Activated naive CD8-positive, alpha-beta T cell treated with anti-CD3 and anti-CD28 coated beads, Interleukin-2, amount 50 U/mL, for 24 hours (primary cell): ENCODE data around the gene RERE.

Experiments used
- ATAC-seq: fragments of 150-1000 bp; cut with Tn5 transposase; one replicate; pipeline ENCODE4 v1.10.0; 2021
- DNase-seq: peaks from one replicate; pipeline ENCODE4 v3.0.0; 2021
- H3K27ac Mint-ChIP-seq: one replicate; pipeline ENCODE4 v1.8.0; 2021; ENCODE audit warnings: mild to moderate bottlenecking, mixed read lengths
- H3K27me3 Mint-ChIP-seq: one replicate; pipeline ENCODE4 v1.8.0; 2021; ENCODE audit warnings: mixed read lengths
- H3K36me3 Mint-ChIP-seq: one replicate; pipeline ENCODE4 v1.8.0; 2021; ENCODE audit warnings: low read depth, mixed read lengths
- H3K4me1 Mint-ChIP-seq: one replicate; pipeline ENCODE4 v1.8.0; 2021; ENCODE audit warnings: mixed read lengths
- H3K4me3 Mint-ChIP-seq: one replicate; pipeline ENCODE4 v1.8.0; 2021; ENCODE audit warnings: mild to moderate bottlenecking, moderate library complexity, mixed read lengths
- H3K9me3 Mint-ChIP-seq: one replicate; pipeline ENCODE4 v1.8.0; 2021; ENCODE audit warnings: mixed read lengths

Gene RERE

DNA sequence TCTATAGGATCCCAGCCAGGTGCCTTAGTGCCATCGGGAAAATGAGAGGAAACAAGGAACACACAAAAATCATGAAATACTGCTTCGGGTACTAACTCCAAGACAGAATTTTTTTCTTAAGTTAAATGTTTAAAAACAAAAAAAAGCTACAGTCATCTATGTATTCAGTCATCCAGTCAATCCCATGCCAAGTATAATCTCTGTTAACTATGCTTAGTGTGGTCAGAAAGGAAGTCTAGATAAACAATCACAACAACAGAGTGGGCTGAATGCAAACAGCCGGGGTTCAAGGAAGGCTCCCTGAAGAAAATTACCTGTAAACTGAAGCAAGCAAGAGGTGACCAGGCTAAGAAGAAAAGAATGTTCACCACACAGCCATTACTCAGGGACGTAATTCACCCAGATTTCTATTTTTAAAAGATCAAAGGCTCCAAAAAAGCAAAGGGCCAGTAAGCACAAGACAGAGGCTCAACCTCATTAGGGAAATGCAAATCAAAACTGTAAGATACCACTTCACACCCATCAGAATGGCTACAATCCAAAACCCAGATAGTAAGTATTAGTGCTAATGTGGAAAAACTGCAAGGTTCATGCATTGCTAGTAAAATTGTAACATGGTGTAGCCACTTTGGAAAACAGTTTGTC lies 53.0 kb downstream of the RERE start:
- Mint-ChIP-seq H3K9me3 (no peaks in the 10 kb centered on the region), H3K4me1 (peaks cover 15% of the 10 kb centered on the region), H3K36me3 (no peaks in the 10 kb centered on the region), H3K27ac (peak overlapping the region; percentile 19), H3K4me3 (no peak overlapping the region), H3K27me3 (no peaks in the 10 kb centered on the region)
- ATAC-seq (no peak), DNase-seq (no peak)

DNA sequence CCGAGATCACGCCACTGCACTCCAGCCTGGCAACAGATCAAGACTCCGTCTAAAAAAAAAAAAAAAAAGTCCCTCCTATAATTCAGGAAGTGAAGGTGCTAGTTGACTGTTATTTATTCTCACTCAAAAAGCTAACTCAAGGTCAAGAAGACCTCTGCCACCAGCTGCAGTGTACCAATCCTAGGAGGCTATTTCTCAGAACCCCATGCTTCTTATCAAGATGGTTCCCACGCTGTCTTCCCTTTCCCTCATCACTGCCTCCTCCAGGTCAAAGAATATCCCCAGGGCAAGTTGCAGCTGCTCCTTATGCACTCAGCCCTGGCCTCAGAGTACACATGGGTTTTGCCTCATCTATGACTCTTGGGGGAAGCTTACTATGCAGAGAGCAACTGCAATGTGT lies 53.6 kb downstream of the RERE start:
- Mint-ChIP-seq H3K9me3 (no peaks in the 10 kb centered on the region), H3K27me3 (no peaks in the 10 kb centered on the region), H3K4me1 (peaks cover 15% of the 10 kb centered on the region), H3K4me3 (no peak overlapping the region), H3K36me3 (no peaks in the 10 kb centered on the region), H3K27ac (peak overlapping the region; percentile 19)
- DNase-seq (no peak), ATAC-seq (peak; percentile 24)

DNA sequence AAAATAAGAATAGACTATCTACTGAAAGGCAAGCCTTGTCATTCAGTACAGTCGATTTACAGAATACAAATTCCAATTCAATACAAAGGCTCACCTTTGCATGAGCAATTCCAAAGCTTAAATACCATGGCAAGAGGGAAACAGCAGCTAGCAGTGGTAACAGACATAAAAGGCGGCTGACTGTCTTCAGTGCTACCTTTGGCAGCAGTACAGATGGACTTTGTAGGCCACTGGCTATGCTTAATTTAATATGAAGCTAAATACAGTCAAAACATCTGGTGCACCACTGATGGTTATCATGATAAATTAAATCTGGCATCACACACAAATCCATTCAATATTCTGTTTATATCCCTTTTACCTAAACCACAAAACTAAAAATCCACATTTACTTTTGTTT lies 62.4 kb downstream of the RERE start:
- no peak overlapping the region for H3K27ac Mint-ChIP-seq
- no peaks in the 10 kb centered on the region for H3K27me3 Mint-ChIP-seq
- H3K9me3 Mint-ChIP-seq, result no peaks in the 10 kb centered on the region
- H3K4me1 Mint-ChIP-seq, result peaks cover 19% of the 10 kb centered on the region
- H3K36me3 Mint-ChIP-seq, result no peaks in the 10 kb centered on the region
- DNase-seq (no peak), ATAC-seq (no peak)
- H3K4me3 Mint-ChIP-seq, result no peak overlapping the region

DNA sequence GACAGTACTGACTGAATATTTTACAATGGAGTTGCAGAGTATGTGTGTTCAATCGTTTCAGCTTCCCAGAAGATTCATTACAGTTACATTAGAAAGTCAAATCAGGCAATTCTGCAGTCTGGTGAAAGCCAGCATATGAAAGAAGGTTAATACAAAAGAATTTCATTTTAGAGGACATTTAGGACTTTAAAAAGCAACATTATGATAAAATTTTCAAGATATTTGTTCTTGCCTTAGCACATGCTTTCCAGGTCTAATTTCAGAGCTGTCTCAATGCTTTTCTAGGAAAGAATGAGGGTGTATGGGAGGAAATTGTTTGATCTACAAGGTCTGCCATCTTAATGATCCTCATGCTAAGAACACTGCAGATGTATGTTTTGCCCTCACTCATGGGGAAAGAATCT lies 63.2 kb downstream of the RERE start:
- no peak for ATAC-seq
- Mint-ChIP-seq H3K27me3 (no peaks in the 10 kb centered on the region), H3K9me3 (no peaks in the 10 kb centered on the region), H3K27ac (no peak overlapping the region), H3K4me3 (no peak overlapping the region), H3K36me3 (peaks cover 3% of the 10 kb centered on the region), H3K4me1 (peaks cover 19% of the 10 kb centered on the region)
- DNase-seq, result no peak

DNA sequence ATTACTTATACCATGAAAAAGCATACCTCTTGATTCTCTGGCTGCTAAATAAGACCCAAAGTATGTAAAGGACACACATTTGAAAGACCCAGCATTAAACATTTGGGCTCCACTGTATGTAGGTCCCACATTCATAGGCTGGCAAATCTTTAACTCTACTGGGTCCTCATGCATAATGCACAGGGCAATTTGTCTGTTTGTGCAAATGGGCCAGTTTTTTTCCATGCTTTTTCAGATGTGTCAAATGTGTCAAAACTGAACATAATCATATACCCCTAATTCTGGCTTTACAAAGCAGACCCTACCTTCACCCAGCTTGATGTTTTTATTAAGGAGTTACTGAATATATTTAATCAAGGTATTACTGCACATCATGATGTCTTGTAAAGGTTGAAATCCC lies 63.7 kb downstream of the RERE start:
- ATAC-seq (no peak), DNase-seq (no peak)
- Mint-ChIP-seq H3K9me3 (no peaks in the 10 kb centered on the region), H3K4me3 (no peak overlapping the region), H3K36me3 (peaks cover 3% of the 10 kb centered on the region), H3K27me3 (no peaks in the 10 kb centered on the region), H3K27ac (no peak overlapping the region), H3K4me1 (peaks cover 19% of the 10 kb centered on the region)

DNA sequence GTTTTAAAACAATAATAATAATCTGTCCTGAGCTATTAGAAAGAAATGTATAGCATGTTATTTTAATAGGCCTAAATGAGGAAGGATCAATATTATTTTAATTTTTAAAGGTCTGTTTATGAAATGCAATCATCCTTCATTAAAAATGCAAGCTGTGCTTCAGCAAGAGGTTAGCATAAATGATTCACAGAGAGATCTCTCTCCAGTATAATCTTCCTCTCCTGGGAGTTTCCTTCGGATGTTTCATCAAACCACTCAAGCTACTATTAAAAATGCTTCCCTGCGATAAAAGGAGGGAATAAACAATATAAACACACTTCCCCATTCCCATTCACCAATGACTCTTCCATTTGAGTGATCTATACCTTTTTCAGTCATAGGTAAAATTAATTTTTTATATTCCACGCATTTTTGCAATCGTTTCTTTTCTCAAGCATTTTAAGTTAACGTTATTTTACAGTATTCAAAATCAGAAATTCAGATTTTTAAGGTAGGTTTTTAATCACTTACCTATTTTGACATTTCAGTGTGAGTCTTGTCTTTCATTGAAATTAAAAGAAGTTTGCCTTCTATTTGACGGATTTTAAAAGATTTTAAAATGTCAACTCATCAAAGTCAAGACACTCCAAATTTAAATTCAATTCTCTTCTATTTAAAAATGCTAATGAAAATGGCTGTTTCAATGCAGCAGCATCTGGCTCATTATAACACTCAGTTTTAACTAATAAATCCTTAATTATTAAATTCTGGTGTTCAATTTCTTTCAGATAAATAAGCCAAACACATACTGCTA lies 64.3 kb downstream of the RERE start:
- no peak overlapping the region for H3K4me3 Mint-ChIP-seq
- H3K27me3 Mint-ChIP-seq, result no peaks in the 10 kb centered on the region
- no peak overlapping the region for H3K27ac Mint-ChIP-seq
- H3K4me1 Mint-ChIP-seq, result peaks cover 19% of the 10 kb centered on the region
- no peak for ATAC-seq
- no peak for DNase-seq
- H3K36me3 Mint-ChIP-seq, result peaks cover 5% of the 10 kb centered on the region
- H3K9me3 Mint-ChIP-seq, result no peaks in the 10 kb centered on the region

DNA sequence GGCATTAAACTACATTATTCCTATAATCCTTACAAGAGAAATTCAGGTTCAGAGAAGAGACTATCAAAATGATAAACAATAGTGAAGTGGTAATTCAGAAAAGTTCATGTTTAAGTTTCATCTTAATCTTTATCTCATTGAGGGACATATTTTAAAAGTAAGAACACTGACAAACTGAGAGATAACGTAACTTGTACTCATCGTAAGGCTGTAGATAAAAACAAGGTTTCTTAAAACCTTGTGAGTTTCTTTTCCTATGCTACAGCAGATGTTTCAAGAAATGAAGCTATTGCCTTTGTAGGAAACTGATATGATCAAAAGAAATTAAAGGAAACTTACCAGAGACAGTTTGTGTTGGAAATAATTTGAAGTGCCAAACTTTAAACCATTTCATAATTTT lies 65.0 kb downstream of the RERE start:
- H3K4me1 Mint-ChIP-seq, result peaks cover 19% of the 10 kb centered on the region
- no peak overlapping the region for H3K4me3 Mint-ChIP-seq

DNA sequence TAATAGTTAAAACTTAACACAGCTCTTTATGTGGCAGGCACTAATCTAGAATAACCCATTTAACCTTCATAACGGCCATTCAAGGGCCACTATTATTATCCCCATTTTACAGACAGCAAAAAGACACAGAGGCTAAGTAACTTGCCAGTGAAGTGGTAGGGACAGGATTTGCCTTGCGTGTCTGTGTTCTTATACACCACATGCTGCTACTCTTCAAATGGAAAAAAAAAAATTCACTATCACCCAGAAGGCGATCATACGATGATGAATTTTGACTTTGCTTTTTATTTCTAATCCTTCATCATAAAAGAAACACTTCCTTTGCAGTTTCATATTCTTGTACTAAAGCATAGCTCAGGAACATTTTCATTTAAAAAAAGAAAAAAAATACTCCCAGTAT lies 65.5 kb downstream of the RERE start:
- H3K27ac Mint-ChIP-seq, result no peak overlapping the region
- DNase-seq (no peak), ATAC-seq (no peak)
- no peak overlapping the region for H3K4me3 Mint-ChIP-seq
- H3K36me3 Mint-ChIP-seq, result peaks cover 5% of the 10 kb centered on the region
- H3K27me3 Mint-ChIP-seq, result no peaks in the 10 kb centered on the region
- no peaks in the 10 kb centered on the region for H3K9me3 Mint-ChIP-seq
- peaks cover 19% of the 10 kb centered on the region for H3K4me1 Mint-ChIP-seq

More for the DNA sequence above, 65.0 kb downstream of the RERE start:
- Mint-ChIP-seq H3K36me3 (peaks cover 5% of the 10 kb centered on the region), H3K27me3 (no peaks in the 10 kb centered on the region), H3K27ac (no peak overlapping the region), H3K9me3 (no peaks in the 10 kb centered on the region)
- DNase-seq, result no peak
- ATAC-seq, result no peak

DNA sequence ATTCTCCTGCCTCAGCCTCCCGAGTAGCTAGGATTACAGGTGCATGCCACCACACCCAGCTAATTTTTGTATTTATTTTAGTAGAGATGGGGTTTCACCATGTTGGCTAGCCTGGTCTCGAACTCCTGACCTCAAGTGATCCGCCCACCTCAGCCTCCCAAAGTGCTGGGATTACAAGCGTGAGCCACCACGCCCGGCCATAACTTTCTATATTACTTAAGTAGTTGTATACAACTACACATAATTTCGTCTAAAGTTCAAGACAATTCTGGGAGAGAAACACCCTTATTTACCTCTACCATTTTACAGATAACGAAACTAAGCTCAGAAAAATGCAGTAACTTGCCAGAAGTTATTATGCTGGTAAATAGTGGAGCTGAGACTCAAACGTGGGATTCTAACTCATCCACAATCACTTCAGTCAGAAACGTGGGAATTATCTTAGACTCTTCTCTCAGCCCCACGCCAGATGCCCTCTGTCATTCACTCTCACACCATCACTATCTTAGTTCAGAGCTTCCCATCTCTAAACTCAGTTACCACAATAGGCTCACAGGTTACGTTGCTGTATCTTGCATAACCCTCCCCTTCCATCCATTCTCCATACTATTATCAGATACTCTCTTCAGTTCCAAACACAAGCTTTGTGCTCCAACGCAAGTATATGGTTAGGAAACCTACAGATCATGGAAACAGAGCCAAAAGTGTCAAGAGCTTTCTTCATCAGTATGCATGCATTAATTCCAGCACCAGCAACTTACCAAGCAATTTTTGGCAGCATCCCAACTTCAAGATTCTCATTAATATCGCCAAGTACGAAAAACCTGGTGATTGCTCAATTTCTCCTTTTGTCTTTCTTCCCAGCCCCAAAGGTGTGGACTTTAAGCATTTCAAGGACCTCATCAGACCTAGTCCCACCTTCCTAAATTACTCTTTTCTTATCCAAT lies 69.3 kb downstream of the RERE start:
- ATAC-seq (no peak), DNase-seq (no peak)
- Mint-ChIP-seq H3K4me3 (no peak overlapping the region), H3K27me3 (no peaks in the 10 kb centered on the region), H3K4me1 (peaks cover 14% of the 10 kb centered on the region), H3K27ac (no peak overlapping the region), H3K36me3 (peaks cover 5% of the 10 kb centered on the region), H3K9me3 (no peaks in the 10 kb centered on the region)

DNA sequence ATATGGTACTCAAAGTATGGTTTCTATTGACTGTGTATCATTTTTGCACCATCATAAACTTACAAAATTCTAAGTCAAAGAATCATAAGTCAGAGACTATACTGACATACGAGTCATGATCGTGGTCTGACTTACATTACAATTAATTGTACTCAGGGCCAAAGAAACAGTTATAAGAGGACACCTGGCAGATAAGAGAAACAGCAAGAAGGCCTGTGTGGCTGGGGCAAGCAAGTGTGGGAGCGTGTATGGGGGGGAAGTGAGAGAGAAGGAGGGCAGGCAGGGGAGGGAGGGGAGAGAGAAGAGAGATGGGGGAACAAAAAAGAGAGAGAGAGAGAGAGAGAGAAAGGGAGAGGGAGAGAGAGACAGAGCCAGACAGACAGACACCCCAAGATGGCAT lies 70.9 kb downstream of the RERE start:
- Mint-ChIP-seq H3K27me3 (no peaks in the 10 kb centered on the region), H3K4me1 (peaks cover 3% of the 10 kb centered on the region), H3K36me3 (peaks cover 5% of the 10 kb centered on the region), H3K27ac (no peak overlapping the region), H3K4me3 (no peak overlapping the region), H3K9me3 (no peaks in the 10 kb centered on the region)
- no peak for ATAC-seq
- no peak for DNase-seq

DNA sequence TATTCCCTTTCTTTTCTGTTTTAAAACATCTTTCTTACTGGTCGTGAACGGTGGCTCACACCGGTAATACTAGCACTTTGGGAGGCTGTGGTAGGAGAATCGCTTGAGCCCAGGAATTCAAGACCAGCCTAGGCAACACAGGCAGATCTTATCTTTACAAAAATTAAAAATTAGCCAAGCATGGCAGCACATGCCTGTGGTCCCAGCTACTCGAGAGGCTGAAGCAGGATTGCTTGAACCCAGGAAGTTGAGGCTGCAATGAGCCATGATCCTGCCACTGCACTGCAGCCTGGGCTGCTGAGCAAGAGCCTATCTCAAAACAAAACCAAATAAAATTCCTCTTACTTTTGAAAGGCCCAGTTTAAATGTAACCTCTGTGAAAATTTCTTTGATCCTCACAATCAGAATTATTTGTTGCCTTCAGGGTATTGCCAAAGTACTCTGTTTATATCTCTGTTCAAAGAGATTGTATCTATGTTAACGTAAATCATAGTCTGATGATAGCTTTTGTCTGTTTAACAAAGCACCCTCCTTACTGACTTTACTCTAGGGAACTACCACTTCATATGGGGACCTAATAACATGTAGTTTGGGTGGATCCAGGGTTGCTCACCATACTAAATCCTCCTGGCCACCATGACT lies 71.6 kb downstream of the RERE start:
- no peaks in the 10 kb centered on the region for H3K27me3 Mint-ChIP-seq
- H3K36me3 Mint-ChIP-seq, result peaks cover 11% of the 10 kb centered on the region
- DNase-seq (no peak), ATAC-seq (no peak)
- H3K4me1 Mint-ChIP-seq, result peaks cover 9% of the 10 kb centered on the region
- no peak overlapping the region for H3K27ac Mint-ChIP-seq
- H3K9me3 Mint-ChIP-seq, result no peaks in the 10 kb centered on the region
- H3K4me3 Mint-ChIP-seq, result no peak overlapping the region

DNA sequence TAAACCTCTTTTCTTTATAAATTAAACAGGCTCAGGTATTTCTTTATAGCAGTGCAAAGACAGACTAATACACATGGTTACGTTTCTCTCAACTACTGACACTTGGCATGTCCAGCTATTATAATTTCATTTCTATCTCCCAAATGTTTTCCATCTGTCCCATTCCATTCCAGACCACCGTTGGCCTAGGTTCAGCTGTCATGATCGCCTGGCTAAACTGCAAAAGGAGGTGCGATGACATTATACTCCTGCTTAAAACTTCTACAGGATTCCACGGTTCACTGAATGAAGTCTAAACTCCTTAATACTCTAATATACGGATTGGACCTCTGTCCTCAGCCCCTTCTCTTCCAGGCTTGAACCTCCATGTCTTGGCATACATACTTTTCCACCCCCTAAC lies 72.1 kb downstream of the RERE start:
- no peak overlapping the region for H3K27ac Mint-ChIP-seq
- H3K4me1 Mint-ChIP-seq, result peaks cover 9% of the 10 kb centered on the region
- no peak overlapping the region for H3K4me3 Mint-ChIP-seq
- DNase-seq (no peak), ATAC-seq (no peak)
- H3K27me3 Mint-ChIP-seq, result no peaks in the 10 kb centered on the region
- H3K36me3 Mint-ChIP-seq, result peaks cover 12% of the 10 kb centered on the region
- H3K9me3 Mint-ChIP-seq, result no peaks in the 10 kb centered on the region

DNA sequence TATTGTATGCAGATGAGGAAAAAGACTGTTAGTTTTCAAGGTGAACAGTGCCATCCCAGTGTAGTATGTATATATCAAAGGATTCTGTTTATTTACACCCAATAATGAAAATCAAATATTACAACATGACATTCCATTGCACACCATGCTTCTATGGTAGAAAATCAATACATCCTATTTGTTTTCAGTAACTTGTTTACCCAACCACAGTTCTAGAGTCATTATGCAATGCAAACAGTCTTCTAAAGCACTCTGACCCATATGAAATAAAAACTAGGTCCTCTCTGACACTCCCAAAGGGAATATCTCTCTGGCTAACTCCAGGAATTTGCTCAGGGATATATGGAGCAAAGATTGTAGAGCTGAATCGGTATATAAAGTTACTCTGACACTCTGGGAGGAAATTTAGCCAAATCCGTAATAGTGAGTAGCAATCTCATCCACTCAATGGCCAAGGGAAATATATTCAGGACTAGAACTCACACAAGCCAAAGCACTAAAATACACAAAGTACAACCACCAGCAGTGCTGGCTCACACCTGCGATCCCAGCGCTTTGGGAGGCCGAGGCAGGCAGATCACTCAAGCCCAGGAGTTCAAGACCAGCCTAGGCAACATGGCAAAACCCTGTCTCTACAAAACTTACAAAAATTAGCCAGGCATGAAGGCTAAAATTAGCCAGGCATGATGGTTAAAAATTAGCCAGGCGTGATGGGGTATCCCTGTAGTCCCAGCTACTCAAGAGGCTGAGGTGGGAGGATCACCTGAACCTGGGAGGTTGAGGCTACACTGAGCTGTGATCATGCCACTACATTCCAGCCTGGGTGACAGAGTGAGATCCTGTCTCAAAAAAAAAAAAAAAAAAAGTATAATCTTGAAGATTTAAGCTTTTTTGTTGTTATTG lies 75.2 kb downstream of the RERE start:
- ATAC-seq (no peak), DNase-seq (no peak)
- H3K4me1 Mint-ChIP-seq, result peaks cover 9% of the 10 kb centered on the region
- no peak overlapping the region for H3K4me3 Mint-ChIP-seq
- H3K27ac Mint-ChIP-seq, result no peak overlapping the region
- H3K9me3 Mint-ChIP-seq, result peaks cover 9% of the 10 kb centered on the region
- no peaks in the 10 kb centered on the region for H3K27me3 Mint-ChIP-seq
- peaks cover 15% of the 10 kb centered on the region for H3K36me3 Mint-ChIP-seq
